Endothelial cell of umbilical vein (primary cell): ENCODE data around the gene WDR31. TPM values are rescaled to one million over a fixed set of nuclear protein-coding genes. Genes with fewer than 3 reads are reported as not detected.

Experiments used
- BruUV-seq: library from RNA; stranded (reverse); fragments of 400-500 nt; replicated peaks from 2 replicates; lab custom pipeline; 2021; lab: Mats Ljungman, UMichigan
- CTCF ChIA-PET: fragments of 300-600, 350-600 bp; sonication (Branson Sonifier 250); formaldehyde crosslinking; loops from one replicate; lab custom pipeline; 2021; ENCODE audit warnings: antibody characterized with exemption, inconsistent platforms; lab: Charles Lee
- POLR2A ChIA-PET: fragments of 300-600, 350-600 bp; sonication (Branson Sonifier 250); formaldehyde crosslinking; loops from one replicate; lab custom pipeline; 2021; ENCODE audit warnings: antibody characterized with exemption, inconsistent platforms; lab: Charles Lee
- DNase-seq: peaks from one replicate; pipeline ENCODE4 v3.0.0-alpha.2; 2011; ENCODE audit warnings: low read depth, low spot score
- FAIRE-seq: peaks from 2 replicates; lab custom pipeline; 2011; peaks lifted over from hg19 to GRCh38; lab: Jason Lieb, UNC
- H2AFZ ChIP-seq: 2 replicates; pipeline ENCODE4 v1.6.0; 2012; ENCODE audit warnings: low read depth, low read length, control low read depth, inconsistent platforms
- H3K27ac ChIP-seq: 2 replicates; pipeline ENCODE4 v1.5.1; 2011; ENCODE audit warnings: low read depth, mild to moderate bottlenecking, control low read depth, low read length, moderate library complexity; ENCODE audit not compliant: insufficient read depth
- H3K27me3 ChIP-seq, 2 experiments: 2 replicates each; pipeline versions ENCODE4 v1.6.0 to v1.6.1; 2011; ENCODE audit warnings: low read length in 2 of 2, mixed read lengths in 1 of 2; ENCODE audit not compliant: control insufficient read depth in 2 of 2, insufficient read depth in 2 of 2
- H3K36me3 ChIP-seq, 2 experiments: 2 replicates in 1 of 2; 3 replicates in 1 of 2; pipeline ENCODE4 v1.5.1; 2011; ENCODE audit warnings: low read length in 2 of 2, mild to moderate bottlenecking in 1 of 2, moderate library complexity in 1 of 2; ENCODE audit not compliant: control insufficient read depth in 2 of 2, insufficient read depth in 2 of 2; ENCODE audit errors: extremely low read depth in 1 of 2
- H3K4me1 ChIP-seq: 3 replicates; pipeline ENCODE4 v1.5.1; 2011; ENCODE audit warnings: mild to moderate bottlenecking, low read length; ENCODE audit not compliant: control insufficient read depth, insufficient read depth; ENCODE audit errors: extremely low read depth
- H3K4me2 ChIP-seq: 2 replicates; pipeline ENCODE4 v1.6.1; 2011; ENCODE audit warnings: low read length, control low read depth, mixed read lengths; ENCODE audit not compliant: insufficient read depth
- H3K4me3 ChIP-seq, 3 experiments: fragments of 200-600 bp in 1 of 3; sonication (generic), shearing (Covaris generic) in 1 of 3; replicated peaks in 1 of 3; 2 replicates each; pipeline ENCODE4 v1.5.1; 2011 to 2016; ENCODE audit warnings: control low read depth in 3 of 3, low read length in 3 of 3, mild to moderate bottlenecking in 2 of 3, inconsistent platforms in 1 of 3, low read depth in 1 of 3, moderate library complexity in 1 of 3; ENCODE audit not compliant: insufficient read depth in 1 of 3
- H3K79me2 ChIP-seq: 2 replicates; pipeline ENCODE4 v1.6.0; 2012; ENCODE audit warnings: low read length, inconsistent platforms; ENCODE audit not compliant: control insufficient read depth, insufficient read depth
- H3K9ac ChIP-seq: replicated peaks from 2 replicates; pipeline ENCODE3; 2011; ENCODE audit warnings: low read length, control low read depth; ENCODE audit not compliant: insufficient read depth; ENCODE audit errors: extremely low read depth
- H3K9me1 ChIP-seq: replicated peaks from 3 replicates; pipeline ENCODE4 v1.6.0; 2011; ENCODE audit warnings: mild to moderate bottlenecking, low read length; ENCODE audit not compliant: control insufficient read depth, insufficient read depth; ENCODE audit errors: extremely low read depth
- H3K9me3 ChIP-seq: replicated peaks from 2 replicates; pipeline ENCODE4 v1.5.1; 2012; ENCODE audit warnings: low read length, inconsistent platforms; ENCODE audit not compliant: control insufficient read depth, insufficient read depth
- H4K20me1 ChIP-seq: replicated peaks from 2 replicates; pipeline ENCODE3; 2011; ENCODE audit warnings: mild to moderate bottlenecking, low read length; ENCODE audit not compliant: control insufficient read depth, insufficient read depth; ENCODE audit errors: extremely low read depth
- CTCF ChIP-seq, 2 donors: IDR thresholded peaks; 1 replicate in 1 of 2; 2 replicates in 1 of 2; pipeline ENCODE4 v1.5.1; 2011; ENCODE audit warnings: low read length in 2 of 2, mild to moderate bottlenecking in 2 of 2, moderate library complexity in 2 of 2, control low read depth in 1 of 2, inconsistent platforms in 1 of 2, low read depth in 1 of 2; ENCODE audit not compliant: insufficient read depth in 1 of 2; ENCODE audit errors: extremely low read depth in 1 of 2
- EZH2 ChIP-seq: IDR thresholded peaks from 2 replicates; pipeline ENCODE4 v1.6.1; 2012; ENCODE audit warnings: borderline replicate concordance, low read depth, mild to moderate bottlenecking, moderate library complexity, low read length, inconsistent platforms; ENCODE audit not compliant: severe bottlenecking
- FOS ChIP-seq: IDR thresholded peaks from 2 replicates; pipeline ENCODE4 v1.6.1; 2011; ENCODE audit warnings: mild to moderate bottlenecking, low read length, moderate library complexity, borderline replicate concordance; ENCODE audit not compliant: insufficient read depth
- GATA2 ChIP-seq: IDR thresholded peaks from 2 replicates; pipeline ENCODE4 v1.7.0; 2011; ENCODE audit warnings: low read depth, mild to moderate bottlenecking, moderate library complexity, mixed read lengths, low read length; ENCODE audit not compliant: insufficient read length, insufficient read depth
- JUN ChIP-seq: IDR thresholded peaks from 2 replicates; pipeline ENCODE4 v1.6.1; 2011; ENCODE audit warnings: borderline replicate concordance, low read depth; ENCODE audit not compliant: insufficient read length, insufficient read depth
- MAX ChIP-seq: IDR thresholded peaks from 2 replicates; pipeline ENCODE4 v1.6.1; 2011; ENCODE audit not compliant: insufficient read depth, insufficient read length
- MYC ChIP-seq: IDR thresholded peaks from one replicate; pipeline ENCODE4 v1.6.1; 2011; ENCODE audit warnings: mild to moderate bottlenecking, low read depth, low read length
- POLR2A ChIP-seq: IDR thresholded peaks from 2 replicates; pipeline ENCODE4 v1.6.1; 2012; ENCODE audit warnings: low read depth, mild to moderate bottlenecking, control low read depth, low read length
- POLR2AphosphoS5 ChIP-seq: IDR thresholded peaks from 2 replicates; pipeline ENCODE4 v1.6.1; 2012; ENCODE audit warnings: low read depth, mild to moderate bottlenecking, control low read depth, low read length, moderate library complexity; ENCODE audit not compliant: insufficient read depth
- dilution Hi-C: fragments of 300-500 bp; cut with MboI; formaldehyde crosslinking; loops from one replicate; pipeline ENCODE4 v1.15.0; 2019; ENCODE audit warnings: low sequenced_read_pairs; ENCODE audit not compliant: extremely low pct_ligation_motif_present
- intact Hi-C: fragments of 100-400 bp; cut with micrococcal nuclease; formaldehyde crosslinking; loops from one replicate; pipeline ENCODE4 v1.10.0; 2022
- polyA plus RNA-seq, 4 experiments: library from polyadenylated mRNA; depleted of rRNA in 3 of 4; stranded (reverse) in 3 of 4; unstranded in 1 of 4; fragments of >200 nt; gene quantifications; 2 replicates each; pipeline versions ENCODE4 v1.2.1 to v1.2.3, GENCODE V29; 2011 to 2012; ENCODE audit warnings: missing spikeins in 1 of 4
- total RNA-seq: library from RNA; stranded (reverse); gene quantifications from 2 replicates; pipeline ENCODE4 v1.2.3, GENCODE V29; 2021

The WDR31 gene
- total and polyA plus RNA-seq, 2 donors (not counting 3 experiments of a cell fraction or from before 2014, with no cell fraction given) = 0.22 to 1.00 TPM

GRCh38 chr9:113269355-113269754 is 70.7 kb downstream of the WDR31 start:
- H3K27me3 ChIP-seq = no peaks in the 10 kb centered on the region
- peaks cover 13 to 19% of the 10 kb centered on the region in 2 experiments for H3K36me3 ChIP-seq

More at GRCh38 chr9:113269355-113269754, 70.7 kb downstream of the WDR31 start:
- Histone ChIP-seq H4K20me1 (no peaks in the 10 kb centered on the region), H3K4me2 (no peak overlapping the region), H3K4me3 (no peak overlapping the region), H2AFZ (no peak overlapping the region), H3K9ac (no peak overlapping the region), H3K27ac (no peak overlapping the region), H3K4me1 (peaks cover 4% of the 10 kb centered on the region), H3K9me3 (no peaks in the 10 kb centered on the region), H3K79me2 (peaks cover 5% of the 10 kb centered on the region), H3K9me1 (no peaks in the 10 kb centered on the region)
- ChIA-PET POLR2A (no interaction called here), CTCF (interaction anchor here (1.0 kb wide), 1 partner anchor 12 kb away, joined by 3 read pairs; no protein-coding TSS in a partner anchor)
- BruUV-seq = no TSS peak
- no peak for TF ChIP-seq MAX
- no peak for TF ChIP-seq POLR2AphosphoS5
- TF ChIP-seq FOS = no peak
- TF ChIP-seq EZH2 = no peak
- no peak for TF ChIP-seq CTCF (IDR thresholded peaks at IDR 0.05; ENCODE audit: extremely low read depth in 1 of 2, insufficient read depth in 1 of 2, low read depth in 1 of 2, low read length in 2 of 2)
- TF ChIP-seq JUN = no peak
- no peak for TF ChIP-seq MYC
- TF ChIP-seq GATA2 = no peak
- no peak for TF ChIP-seq POLR2A
- intact Hi-C loops (no loop called here), dilution Hi-C loops (no loop called here)
- FAIRE-seq = no peak
- no peak for DNase-seq
